WTC11 (cell line): ENCODE results near the gene CATSPERB.

Source experiments
- FOXP1 ChIP-seq: sonication (generic); formaldehyde crosslinking; IDR thresholded peaks from 2 replicates; pipeline ENCODE4 v1.8.0; 2022; ENCODE audit warnings: missing genetic modification reagents, mild to moderate bottlenecking, moderate library complexity, borderline replicate concordance
- NFYB ChIP-seq: sonication (generic); formaldehyde crosslinking; conservative IDR thresholded peaks from 2 replicates; pipeline ENCODE4 v1.8.0; 2022; ENCODE audit warnings: low read depth, missing genetic modification reagents
- NR3C1 ChIP-seq: sonication (generic); formaldehyde crosslinking; conservative IDR thresholded peaks from 2 replicates; pipeline ENCODE4 v1.8.1; 2023; ENCODE audit warnings: low read depth, mild to moderate bottlenecking, missing genetic modification reagents
- SP1 ChIP-seq: sonication (generic); formaldehyde crosslinking; conservative IDR thresholded peaks from 2 replicates; pipeline ENCODE4 v1.8.1; 2022; ENCODE audit warnings: missing genetic modification reagents
- ZNF138 ChIP-seq: sonication (generic); formaldehyde crosslinking; conservative IDR thresholded peaks from 2 replicates; pipeline ENCODE4 v1.8.1; 2022; ENCODE audit warnings: mild to moderate bottlenecking, moderate library complexity, missing genetic modification reagents
- TF ChIP-seq, protein P1 (sequence below): sonication (generic); formaldehyde crosslinking; IDR thresholded peaks from 2 replicates; pipeline ENCODE4 v1.8.1; 2023; ENCODE audit warnings: mild to moderate bottlenecking, missing genetic modification reagents, moderate library complexity
- TF ChIP-seq, protein P2 (sequence below): sonication (generic); formaldehyde crosslinking; IDR thresholded peaks from 2 replicates; pipeline ENCODE4 v1.8.0; 2022; ENCODE audit warnings: mild to moderate bottlenecking, missing genetic modification reagents
- TF ChIP-seq, protein P3 (sequence below): sonication (generic); formaldehyde crosslinking; IDR thresholded peaks from 2 replicates; pipeline ENCODE4 v1.8.1; 2023; ENCODE audit warnings: mild to moderate bottlenecking, missing genetic modification reagents
- TF ChIP-seq, protein P4 (sequence below): fragments of 200-600 bp; IDR thresholded peaks from 2 replicates; pipeline ENCODE4 v1.8.0; 2022; ENCODE audit warnings: antibody characterized with exemption
- TF ChIP-seq, protein P5 (sequence below): sonication (generic); formaldehyde crosslinking; IDR thresholded peaks from 2 replicates; pipeline ENCODE4 v1.8.1; 2022; ENCODE audit warnings: missing genetic modification reagents, borderline replicate concordance
- TF ChIP-seq, protein P6 (sequence below): sonication (generic); formaldehyde crosslinking; IDR thresholded peaks from 2 replicates; pipeline ENCODE4 v1.8.1; 2023; ENCODE audit warnings: mild to moderate bottlenecking, moderate library complexity, missing genetic modification reagents

DNA sequence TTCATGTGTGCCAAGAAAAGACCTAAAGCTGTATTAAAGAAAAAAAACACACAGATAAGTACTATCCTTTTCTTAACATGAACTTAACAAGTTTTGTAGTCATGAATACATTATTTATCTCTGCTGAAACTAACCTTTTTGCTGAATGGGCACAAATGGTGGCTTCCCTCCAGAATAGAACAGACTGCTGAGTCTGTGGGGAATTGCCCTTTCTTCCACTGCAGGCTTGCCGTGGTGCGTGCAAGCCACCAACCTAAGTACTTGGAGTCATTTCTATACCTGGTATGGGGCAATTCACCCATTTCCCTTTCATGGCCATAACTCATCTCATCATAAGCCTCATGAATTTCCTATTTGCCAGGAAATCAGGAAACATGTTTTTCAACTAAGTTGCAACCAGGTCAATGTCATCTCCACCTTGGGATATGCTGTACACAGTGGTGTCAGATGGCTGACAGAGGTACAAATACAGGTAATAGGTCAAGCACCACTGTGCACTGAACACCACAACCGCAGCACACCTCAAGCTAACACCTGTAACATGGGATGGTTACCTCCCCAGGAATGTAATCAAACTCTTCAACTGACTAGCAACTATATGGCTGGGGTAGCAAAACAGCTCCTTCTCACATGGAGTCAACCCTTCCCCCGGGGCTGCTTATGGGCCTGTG is 49.9 kb downstream of the CATSPERB start:
- TF ChIP-seq, protein P1, sequence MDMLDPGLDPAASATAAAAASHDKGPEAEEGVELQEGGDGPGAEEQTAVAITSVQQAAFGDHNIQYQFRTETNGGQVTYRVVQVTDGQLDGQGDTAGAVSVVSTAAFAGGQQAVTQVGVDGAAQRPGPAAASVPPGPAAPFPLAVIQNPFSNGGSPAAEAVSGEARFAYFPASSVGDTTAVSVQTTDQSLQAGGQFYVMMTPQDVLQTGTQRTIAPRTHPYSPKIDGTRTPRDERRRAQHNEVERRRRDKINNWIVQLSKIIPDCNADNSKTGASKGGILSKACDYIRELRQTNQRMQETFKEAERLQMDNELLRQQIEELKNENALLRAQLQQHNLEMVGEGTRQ (CRISPR knock-in tag), result no peak
- TF ChIP-seq NR3C1 (CRISPR knock-in tag), result no peak
- TF ChIP-seq, protein P2, sequence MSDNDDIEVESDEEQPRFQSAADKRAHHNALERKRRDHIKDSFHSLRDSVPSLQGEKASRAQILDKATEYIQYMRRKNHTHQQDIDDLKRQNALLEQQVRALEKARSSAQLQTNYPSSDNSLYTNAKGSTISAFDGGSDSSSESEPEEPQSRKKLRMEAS (CRISPR knock-in tag), result no peak
- TF ChIP-seq FOXP1, result no peak
- TF ChIP-seq, protein P3, sequence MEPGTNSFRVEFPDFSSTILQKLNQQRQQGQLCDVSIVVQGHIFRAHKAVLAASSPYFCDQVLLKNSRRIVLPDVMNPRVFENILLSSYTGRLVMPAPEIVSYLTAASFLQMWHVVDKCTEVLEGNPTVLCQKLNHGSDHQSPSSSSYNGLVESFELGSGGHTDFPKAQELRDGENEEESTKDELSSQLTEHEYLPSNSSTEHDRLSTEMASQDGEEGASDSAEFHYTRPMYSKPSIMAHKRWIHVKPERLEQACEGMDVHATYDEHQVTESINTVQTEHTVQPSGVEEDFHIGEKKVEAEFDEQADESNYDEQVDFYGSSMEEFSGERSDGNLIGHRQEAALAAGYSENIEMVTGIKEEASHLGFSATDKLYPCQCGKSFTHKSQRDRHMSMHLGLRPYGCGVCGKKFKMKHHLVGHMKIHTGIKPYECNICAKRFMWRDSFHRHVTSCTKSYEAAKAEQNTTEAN (CRISPR knock-in tag), result no peak
- no peak for TF ChIP-seq ZNF138 (CRISPR knock-in tag)
- TF ChIP-seq, protein P4, sequence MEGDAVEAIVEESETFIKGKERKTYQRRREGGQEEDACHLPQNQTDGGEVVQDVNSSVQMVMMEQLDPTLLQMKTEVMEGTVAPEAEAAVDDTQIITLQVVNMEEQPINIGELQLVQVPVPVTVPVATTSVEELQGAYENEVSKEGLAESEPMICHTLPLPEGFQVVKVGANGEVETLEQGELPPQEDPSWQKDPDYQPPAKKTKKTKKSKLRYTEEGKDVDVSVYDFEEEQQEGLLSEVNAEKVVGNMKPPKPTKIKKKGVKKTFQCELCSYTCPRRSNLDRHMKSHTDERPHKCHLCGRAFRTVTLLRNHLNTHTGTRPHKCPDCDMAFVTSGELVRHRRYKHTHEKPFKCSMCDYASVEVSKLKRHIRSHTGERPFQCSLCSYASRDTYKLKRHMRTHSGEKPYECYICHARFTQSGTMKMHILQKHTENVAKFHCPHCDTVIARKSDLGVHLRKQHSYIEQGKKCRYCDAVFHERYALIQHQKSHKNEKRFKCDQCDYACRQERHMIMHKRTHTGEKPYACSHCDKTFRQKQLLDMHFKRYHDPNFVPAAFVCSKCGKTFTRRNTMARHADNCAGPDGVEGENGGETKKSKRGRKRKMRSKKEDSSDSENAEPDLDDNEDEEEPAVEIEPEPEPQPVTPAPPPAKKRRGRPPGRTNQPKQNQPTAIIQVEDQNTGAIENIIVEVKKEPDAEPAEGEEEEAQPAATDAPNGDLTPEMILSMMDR, result no peak
- TF ChIP-seq SP1 (CRISPR knock-in tag), result no peak
- TF ChIP-seq, protein P5, sequence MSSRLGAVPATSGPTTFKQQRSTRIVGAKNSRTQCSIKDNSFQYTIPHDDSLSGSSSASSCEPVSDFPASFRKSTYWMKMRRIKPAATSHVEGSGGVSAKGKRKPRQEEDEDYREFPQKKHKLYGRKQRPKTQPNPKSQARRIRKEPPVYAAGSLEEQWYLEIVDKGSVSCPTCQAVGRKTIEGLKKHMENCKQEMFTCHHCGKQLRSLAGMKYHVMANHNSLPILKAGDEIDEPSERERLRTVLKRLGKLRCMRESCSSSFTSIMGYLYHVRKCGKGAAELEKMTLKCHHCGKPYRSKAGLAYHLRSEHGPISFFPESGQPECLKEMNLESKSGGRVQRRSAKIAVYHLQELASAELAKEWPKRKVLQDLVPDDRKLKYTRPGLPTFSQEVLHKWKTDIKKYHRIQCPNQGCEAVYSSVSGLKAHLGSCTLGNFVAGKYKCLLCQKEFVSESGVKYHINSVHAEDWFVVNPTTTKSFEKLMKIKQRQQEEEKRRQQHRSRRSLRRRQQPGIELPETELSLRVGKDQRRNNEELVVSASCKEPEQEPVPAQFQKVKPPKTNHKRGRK (CRISPR knock-in tag), result no peak
- TF ChIP-seq, protein P6, sequence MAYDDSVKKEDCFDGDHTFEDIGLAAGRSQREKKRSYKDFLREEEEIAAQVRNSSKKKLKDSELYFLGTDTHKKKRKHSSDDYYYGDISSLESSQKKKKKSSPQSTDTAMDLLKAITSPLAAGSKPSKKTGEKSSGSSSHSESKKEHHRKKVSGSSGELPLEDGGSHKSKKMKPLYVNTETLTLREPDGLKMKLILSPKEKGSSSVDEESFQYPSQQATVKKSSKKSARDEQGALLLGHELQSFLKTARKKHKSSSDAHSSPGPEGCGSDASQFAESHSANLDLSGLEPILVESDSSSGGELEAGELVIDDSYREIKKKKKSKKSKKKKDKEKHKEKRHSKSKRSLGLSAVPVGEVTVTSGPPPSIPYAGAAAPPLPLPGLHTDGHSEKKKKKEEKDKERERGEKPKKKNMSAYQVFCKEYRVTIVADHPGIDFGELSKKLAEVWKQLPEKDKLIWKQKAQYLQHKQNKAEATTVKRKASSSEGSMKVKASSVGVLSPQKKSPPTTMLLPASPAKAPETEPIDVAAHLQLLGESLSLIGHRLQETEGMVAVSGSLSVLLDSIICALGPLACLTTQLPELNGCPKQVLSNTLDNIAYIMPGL, result no peak
- no peak for TF ChIP-seq NFYB (CRISPR knock-in tag)
